Neutrophil (primary cell): Measurements from ENCODE around the gene SMIM1.

Experiments used
- H3K27ac ChIP-seq: fragments of 200-600 bp; sonication (generic); 2 replicates; pipeline ENCODE4 v1.5.1; 2016; ENCODE audit warnings: mild to moderate bottlenecking, moderate library complexity
- H3K27me3 ChIP-seq: fragments of 200-600 bp; sonication (generic); 2 replicates; pipeline ENCODE4 v1.6.0; 2016; ENCODE audit warnings: mild to moderate bottlenecking
- H3K36me3 ChIP-seq: fragments of 200-600 bp; sonication (generic); 2 replicates; pipeline ENCODE4 v1.5.1; 2017
- H3K4me1 ChIP-seq, 2 experiments: fragments of 200-600 bp in 1 of 2; sonication (generic) in 1 of 2; 1 replicate in 1 of 2; 2 replicates in 1 of 2; pipeline versions ENCODE4 v1.5.1 to v1.6.1; 2013 to 2016; ENCODE audit warnings: low read depth in 1 of 2, low read length in 1 of 2, mild to moderate bottlenecking in 1 of 2, moderate library complexity in 1 of 2; ENCODE audit not compliant: control insufficient read depth in 1 of 2, insufficient read depth in 1 of 2
- H3K4me3 ChIP-seq, 2 experiments: fragments of 200-600 bp in 1 of 2; sonication (generic) in 1 of 2; 1 replicate in 1 of 2; 2 replicates in 1 of 2; pipeline ENCODE4 v1.5.1; 2013 to 2016; ENCODE audit warnings: low read depth in 1 of 2, low read length in 1 of 2, mild to moderate bottlenecking in 1 of 2, moderate library complexity in 1 of 2
- H3K9me3 ChIP-seq: fragments of 200-600 bp; sonication (generic); 2 replicates; pipeline ENCODE4 v1.5.1; 2016
- TF ChIP-seq, protein P1 (sequence below): fragments of 200-600 bp; sonication (generic); IDR thresholded peaks from 2 replicates; pipeline ENCODE4 v1.5.1; 2016; ENCODE audit warnings: antibody characterized with exemption

SMIM1 gene

GRCh38 chr1:3732434-3733093 lies 40.0 kb upstream of the SMIM1 start:
- Histone ChIP-seq H3K36me3 (peaks cover 10% of the 10 kb centered on the region), H3K9me3 (no peaks in the 10 kb centered on the region), H3K27ac (no peak overlapping the region), H3K27me3 (peaks cover 38% of the 10 kb centered on the region), H3K4me1 (no peaks in the 10 kb centered on the region), H3K4me3 (no peak overlapping the region)
- TF ChIP-seq, protein P1, sequence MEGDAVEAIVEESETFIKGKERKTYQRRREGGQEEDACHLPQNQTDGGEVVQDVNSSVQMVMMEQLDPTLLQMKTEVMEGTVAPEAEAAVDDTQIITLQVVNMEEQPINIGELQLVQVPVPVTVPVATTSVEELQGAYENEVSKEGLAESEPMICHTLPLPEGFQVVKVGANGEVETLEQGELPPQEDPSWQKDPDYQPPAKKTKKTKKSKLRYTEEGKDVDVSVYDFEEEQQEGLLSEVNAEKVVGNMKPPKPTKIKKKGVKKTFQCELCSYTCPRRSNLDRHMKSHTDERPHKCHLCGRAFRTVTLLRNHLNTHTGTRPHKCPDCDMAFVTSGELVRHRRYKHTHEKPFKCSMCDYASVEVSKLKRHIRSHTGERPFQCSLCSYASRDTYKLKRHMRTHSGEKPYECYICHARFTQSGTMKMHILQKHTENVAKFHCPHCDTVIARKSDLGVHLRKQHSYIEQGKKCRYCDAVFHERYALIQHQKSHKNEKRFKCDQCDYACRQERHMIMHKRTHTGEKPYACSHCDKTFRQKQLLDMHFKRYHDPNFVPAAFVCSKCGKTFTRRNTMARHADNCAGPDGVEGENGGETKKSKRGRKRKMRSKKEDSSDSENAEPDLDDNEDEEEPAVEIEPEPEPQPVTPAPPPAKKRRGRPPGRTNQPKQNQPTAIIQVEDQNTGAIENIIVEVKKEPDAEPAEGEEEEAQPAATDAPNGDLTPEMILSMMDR, result no peak

- Histone ChIP-seq H3K27me3 (peaks cover 33% of the 10 kb centered on the region), H3K4me1 (no peaks in the 10 kb centered on the region), H3K36me3 (peaks cover 14% of the 10 kb centered on the region), H3K27ac (no peak overlapping the region), H3K9me3 (no peaks in the 10 kb centered on the region), H3K4me3 (no peak overlapping the region)
- TF ChIP-seq, protein P1, result no peak
These were observed 39.3 kb upstream of the SMIM1 start for GRCh38 chr1:3733094-3733882.

DNA sequence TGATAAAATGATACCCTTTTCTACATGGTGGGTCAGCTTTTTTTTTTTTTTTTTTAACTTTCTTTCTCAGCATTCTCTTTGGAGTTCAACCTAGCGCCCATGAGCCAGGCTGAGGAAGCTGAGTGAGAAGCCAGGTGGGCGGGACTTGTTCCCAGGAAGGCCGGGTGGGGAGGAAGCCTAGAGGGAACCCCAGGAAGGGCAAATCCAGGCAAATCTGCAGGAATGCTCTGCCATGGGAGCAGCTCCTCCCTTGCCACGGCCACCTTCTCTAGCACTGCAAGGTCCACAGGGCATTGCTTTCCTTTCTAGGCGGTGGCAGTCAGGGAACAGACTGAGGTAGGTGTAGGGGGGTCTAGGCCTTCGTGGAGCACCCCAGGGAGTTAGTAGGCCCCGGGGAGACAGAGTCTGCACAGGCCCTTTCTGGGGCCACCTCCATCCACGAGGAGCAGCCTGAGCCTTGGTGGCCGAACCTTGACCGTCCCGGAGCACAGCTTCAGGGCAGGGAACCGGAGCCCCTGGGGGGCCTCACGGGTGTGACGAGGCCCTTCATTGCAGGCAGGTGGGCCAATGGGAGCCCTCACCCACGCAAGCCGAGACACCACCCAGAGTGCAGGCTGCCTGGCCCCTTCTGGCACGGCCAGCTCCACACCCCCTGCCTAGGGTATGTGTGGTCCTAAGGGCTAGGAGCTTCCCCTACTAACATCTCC lies 38.5 kb upstream of the SMIM1 start:
- no peak overlapping the region for H3K27ac ChIP-seq
- peaks cover 22% of the 10 kb centered on the region for H3K36me3 ChIP-seq
- H3K27me3 ChIP-seq, result peaks cover 33% of the 10 kb centered on the region
- H3K4me3 ChIP-seq, result no peak overlapping the region
- H3K9me3 ChIP-seq, result no peaks in the 10 kb centered on the region
- no peaks in the 10 kb centered on the region for H3K4me1 ChIP-seq
- TF ChIP-seq, protein P1, result no peak

DNA sequence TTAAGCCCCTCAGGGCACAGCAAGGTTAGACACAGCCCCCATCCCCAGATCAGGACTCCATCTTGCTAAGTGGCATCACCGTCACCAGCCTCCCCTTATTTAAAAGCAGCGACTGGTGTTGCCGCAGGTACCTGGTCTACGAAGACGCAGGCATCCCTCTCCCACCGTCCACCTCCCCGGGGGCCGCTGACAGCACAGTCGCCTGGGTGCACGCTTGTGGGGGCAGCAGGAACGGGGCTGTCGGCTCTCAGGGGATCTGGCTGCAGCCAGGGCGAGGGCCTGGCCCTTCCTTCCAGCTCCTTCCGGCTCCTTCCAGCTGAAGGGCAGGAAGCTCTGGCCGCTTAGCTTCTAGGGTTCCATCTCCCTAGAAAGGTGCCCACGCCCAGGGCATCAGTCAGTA lies 37.9 kb upstream of the SMIM1 start:
- no peak overlapping the region for H3K4me3 ChIP-seq
- no peaks in the 10 kb centered on the region for H3K4me1 ChIP-seq
- H3K27me3 ChIP-seq, result peaks cover 33% of the 10 kb centered on the region
- H3K27ac ChIP-seq, result no peak overlapping the region
- TF ChIP-seq, protein P1, result no peak
- H3K36me3 ChIP-seq, result peaks cover 24% of the 10 kb centered on the region
- H3K9me3 ChIP-seq, result no peaks in the 10 kb centered on the region

- no peaks in the 10 kb centered on the region for H3K4me1 ChIP-seq
- H3K4me3 ChIP-seq, result no peak overlapping the region
- peaks cover 30% of the 10 kb centered on the region for H3K27me3 ChIP-seq
- H3K36me3 ChIP-seq, result peaks cover 24% of the 10 kb centered on the region
- TF ChIP-seq, protein P1, result no peak
- no peaks in the 10 kb centered on the region for H3K9me3 ChIP-seq
- H3K27ac ChIP-seq, result no peak overlapping the region
These were observed 37.4 kb upstream of the SMIM1 start for GRCh38 chr1:3735027-3735681.
